GM12872 (cell line): ENCODE results near the gene NR4A1.

Experiments
- TF ChIP-seq, protein P1 (sequence below): IDR thresholded peaks from 3 replicates; pipeline ENCODE4 v1.5.1; 2011; ENCODE audit warnings: low read depth, mild to moderate bottlenecking, low read length, moderate library complexity; ENCODE audit not compliant: insufficient read depth

Gene NR4A1

DNA sequence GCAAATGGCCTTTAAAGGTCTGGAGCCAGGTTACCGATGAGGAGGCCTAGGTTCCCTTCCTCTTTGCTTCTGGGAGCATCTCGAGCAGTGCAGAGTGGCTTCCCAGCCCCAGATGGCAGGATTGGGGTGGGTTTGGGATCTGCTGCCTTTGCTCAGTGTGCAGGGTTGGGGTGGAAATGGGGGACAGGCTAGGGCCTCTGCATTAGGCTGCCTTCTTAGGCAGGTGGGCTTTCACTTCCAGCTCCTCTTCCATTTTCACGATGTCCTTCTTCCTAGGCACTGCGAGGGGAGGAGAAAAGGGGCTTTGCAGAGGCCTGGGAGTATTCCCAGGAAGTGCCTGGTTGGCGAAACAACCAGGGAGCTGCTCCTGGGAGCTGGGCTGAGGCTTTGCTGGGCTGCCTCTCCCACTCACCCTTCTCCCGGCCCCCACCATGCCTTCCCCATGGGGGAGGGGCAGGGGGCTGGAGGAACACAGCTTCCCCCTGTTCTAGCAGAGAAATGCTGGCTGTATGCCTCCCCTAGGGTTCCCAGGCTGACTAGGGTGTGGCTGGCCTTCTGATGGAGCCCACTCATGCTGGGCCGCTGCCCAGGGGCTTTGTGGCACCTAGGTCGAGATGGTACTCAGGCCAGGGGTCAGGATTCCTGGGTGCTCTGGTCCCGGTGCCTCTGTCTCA, 2.4 kb downstream of the NR4A1 start:
- TF ChIP-seq, protein P1, sequence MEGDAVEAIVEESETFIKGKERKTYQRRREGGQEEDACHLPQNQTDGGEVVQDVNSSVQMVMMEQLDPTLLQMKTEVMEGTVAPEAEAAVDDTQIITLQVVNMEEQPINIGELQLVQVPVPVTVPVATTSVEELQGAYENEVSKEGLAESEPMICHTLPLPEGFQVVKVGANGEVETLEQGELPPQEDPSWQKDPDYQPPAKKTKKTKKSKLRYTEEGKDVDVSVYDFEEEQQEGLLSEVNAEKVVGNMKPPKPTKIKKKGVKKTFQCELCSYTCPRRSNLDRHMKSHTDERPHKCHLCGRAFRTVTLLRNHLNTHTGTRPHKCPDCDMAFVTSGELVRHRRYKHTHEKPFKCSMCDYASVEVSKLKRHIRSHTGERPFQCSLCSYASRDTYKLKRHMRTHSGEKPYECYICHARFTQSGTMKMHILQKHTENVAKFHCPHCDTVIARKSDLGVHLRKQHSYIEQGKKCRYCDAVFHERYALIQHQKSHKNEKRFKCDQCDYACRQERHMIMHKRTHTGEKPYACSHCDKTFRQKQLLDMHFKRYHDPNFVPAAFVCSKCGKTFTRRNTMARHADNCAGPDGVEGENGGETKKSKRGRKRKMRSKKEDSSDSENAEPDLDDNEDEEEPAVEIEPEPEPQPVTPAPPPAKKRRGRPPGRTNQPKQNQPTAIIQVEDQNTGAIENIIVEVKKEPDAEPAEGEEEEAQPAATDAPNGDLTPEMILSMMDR, result no peak

DNA sequence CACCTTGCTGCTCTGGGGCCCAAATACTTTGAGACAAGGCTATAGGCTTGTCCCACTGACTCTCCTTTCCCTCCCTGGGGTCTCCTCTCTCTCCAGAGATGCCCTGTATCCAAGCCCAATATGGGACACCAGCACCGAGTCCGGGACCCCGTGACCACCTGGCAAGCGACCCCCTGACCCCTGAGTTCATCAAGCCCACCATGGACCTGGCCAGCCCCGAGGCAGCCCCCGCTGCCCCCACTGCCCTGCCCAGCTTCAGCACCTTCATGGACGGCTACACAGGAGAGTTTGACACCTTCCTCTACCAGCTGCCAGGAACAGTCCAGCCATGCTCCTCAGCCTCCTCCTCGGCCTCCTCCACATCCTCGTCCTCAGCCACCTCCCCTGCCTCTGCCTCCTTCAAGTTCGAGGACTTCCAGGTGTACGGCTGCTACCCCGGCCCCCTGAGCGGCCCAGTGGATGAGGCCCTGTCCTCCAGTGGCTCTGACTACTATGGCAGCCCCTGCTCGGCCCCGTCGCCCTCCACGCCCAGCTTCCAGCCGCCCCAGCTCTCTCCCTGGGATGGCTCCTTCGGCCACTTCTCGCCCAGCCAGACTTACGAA, 3.1 kb downstream of the NR4A1 start:
- TF ChIP-seq, protein P1, result no peak

DNA sequence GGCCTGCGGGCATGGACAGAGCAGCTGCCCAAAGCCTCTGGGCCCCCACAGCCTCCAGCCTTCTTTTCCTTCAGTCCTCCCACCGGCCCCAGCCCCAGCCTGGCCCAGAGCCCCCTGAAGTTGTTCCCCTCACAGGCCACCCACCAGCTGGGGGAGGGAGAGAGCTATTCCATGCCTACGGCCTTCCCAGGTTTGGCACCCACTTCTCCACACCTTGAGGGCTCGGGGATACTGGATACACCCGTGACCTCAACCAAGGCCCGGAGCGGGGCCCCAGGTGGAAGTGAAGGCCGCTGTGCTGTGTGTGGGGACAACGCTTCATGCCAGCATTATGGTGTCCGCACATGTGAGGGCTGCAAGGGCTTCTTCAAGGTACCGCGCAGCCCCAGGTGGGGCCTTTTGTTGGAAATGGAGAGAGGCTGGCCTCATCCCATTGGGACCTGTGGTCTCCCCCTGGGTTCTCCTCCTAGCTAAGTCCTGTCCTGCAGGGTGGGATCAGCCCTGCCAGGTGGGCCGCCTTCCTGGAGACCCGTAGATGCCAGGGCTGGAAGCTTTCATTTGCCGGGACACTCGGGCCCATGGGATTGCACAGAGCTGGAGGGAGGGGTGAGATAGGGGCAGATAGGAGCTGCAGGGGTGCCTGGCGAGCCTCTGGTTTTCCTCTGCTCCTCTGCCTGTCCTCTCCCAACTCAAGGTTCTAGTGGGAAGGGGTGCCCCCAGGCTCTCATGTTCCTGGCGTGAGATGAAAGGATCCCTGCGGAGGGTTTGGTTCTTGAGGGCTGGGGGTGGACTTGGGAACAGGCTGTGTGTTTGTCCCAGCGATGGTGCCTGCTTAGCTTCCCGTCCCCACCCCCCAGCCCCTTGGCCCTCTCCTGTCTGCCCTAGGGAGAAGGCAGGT, 3.8 kb downstream of the NR4A1 start:
- TF ChIP-seq, protein P1, result no peak

DNA sequence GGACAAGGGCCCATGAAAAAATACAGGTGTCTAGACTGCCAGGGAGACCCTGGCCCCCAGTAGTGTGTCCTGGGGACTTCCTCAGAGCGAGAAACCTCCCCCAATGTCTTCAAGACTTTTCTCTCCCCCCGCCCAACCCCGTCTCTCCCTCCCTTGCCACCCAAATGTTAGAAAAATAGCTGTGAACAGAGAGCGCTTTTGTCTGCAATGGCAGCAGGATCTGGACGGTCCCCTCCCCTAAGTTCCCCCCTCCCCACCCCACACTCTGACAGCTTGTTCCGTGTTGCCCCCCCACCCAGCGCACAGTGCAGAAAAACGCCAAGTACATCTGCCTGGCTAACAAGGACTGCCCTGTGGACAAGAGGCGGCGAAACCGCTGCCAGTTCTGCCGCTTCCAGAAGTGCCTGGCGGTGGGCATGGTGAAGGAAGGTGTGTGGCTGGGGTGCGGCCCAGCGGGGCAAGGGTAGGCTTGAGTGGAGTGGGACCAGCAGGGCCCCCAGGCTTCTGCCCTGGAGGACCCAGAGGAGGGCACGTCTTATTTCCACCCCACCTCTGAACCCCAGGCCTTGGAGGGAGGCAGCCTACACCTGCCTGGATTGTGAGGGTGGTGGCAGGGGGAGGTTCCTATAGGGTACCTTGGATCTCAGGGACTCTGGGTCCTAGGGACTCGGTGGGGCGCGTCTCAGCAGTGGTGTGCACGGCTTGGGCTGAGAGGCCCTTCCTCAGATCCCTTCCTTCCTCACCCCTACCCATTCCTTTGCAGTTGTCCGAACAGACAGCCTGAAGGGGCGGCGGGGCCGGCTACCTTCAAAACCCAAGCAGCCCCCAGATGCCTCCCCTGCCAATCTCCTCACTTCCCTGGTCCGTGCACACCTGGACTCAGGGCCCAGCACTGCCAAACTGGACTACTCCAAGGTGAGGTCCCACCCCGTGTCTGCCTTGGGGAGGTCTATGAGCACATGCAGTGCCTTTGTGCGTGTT, 4.8 kb downstream of the NR4A1 start:
- TF ChIP-seq, protein P1, result no peak

DNA sequence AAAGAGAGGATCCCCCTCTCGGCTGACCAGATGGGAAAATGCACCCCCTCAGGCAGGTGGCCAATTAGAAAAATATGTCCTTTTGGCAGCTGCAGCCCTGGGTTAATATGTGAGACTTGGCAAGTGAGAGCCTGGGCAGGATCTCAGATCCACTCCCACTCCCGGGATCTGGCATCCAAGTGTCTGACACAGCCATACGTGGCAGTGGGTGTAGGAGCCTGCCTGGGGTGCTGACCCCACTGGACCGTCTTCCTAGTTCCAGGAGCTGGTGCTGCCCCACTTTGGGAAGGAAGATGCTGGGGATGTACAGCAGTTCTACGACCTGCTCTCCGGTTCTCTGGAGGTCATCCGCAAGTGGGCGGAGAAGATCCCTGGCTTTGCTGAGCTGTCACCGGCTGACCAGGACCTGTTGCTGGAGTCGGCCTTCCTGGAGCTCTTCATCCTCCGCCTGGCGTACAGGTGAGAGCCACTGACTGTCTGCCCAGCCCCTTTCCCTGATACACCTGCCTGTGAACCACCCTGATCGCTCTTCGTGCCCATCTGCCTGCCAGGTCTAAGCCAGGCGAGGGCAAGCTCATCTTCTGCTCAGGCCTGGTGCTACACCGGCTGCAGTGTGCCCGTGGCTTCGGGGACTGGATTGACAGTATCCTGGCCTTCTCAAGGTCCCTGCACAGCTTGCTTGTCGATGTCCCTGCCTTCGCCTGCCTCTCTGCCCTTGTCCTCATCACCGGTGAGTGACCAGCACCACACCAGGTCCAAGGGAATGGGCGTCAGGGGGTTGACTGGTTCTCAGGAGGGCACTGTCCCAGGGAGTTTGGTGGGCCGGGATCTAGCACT, 5.8 kb downstream of the NR4A1 start:
- TF ChIP-seq, protein P1, result no peak

DNA sequence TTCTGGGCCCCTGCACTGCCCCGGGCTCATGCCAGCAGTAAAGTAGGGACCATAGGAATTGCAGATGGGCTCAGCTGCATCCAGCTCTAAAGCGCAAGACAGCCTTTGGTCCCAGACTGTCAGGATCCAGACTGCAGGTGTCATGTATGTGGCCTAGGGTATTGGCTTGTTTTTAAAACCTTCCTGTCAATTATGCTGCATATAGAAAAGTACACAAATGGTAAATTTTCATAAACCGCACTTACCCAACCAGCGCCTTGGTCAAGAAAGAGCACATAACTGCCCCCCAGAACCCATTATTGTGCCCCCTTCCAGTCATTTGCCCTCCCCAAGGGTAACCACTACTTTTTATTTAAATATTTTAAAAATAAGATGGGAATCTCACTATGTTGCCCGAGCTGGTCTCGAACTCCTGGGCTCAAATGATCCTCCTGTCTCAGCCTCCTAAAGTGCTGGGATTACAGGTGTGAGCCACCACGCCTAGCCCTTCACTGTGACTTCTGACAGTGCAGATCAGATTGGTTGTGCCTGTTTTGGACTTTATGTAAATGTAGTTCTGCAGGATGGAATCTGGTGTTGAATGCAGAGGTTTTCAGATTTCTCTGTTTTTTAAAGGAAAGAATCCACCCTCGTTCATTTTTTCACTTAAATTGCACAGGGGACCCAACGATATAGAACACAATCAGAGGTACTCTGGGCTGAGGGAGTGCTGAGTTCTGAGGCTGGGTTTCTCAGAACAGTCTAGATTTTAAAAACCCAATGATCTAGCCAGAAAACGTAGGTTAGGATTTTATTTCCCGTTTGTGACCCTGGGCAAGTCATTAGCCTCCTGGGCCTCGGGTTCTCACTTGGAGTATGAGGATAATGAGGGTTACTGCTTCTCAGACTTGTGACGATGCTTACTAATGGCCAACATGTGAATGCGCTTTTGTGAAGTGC, 6.7 kb downstream of the NR4A1 start:
- TF ChIP-seq, protein P1, result no peak
